OCI-LY7 (cell line): ENCODE measurements around the gene GRID2. TPM values are rescaled to one million over a fixed set of nuclear protein-coding genes. Genes with fewer than 3 reads are reported as not detected.

Experiments
- BruUV-seq: library from RNA; stranded (reverse); fragments of 400-500 nt; replicated peaks from 2 replicates; lab custom pipeline; 2021; lab: Mats Ljungman, UMichigan
- CTCF ChIA-PET: fragments of 300-600 bp; sonication (Branson Sonifier 250); formaldehyde crosslinking; loops from one replicate; lab custom pipeline; 2022; ENCODE audit warnings: antibody characterized with exemption; ENCODE audit not compliant: unreplicated experiment; lab: Charles Lee
- POLR2A ChIA-PET: fragments of 300-600 bp; sonication (Branson Sonifier 250); formaldehyde crosslinking; loops from one replicate; lab custom pipeline; 2022; ENCODE audit warnings: antibody characterized with exemption; lab: Charles Lee
- DNase-seq: peaks from one replicate; pipeline ENCODE4 v3.0.0-alpha.2; 2015; ENCODE audit warnings: low spot score
- H2AFZ ChIP-seq: fragments of 200-600 bp; sonication (generic), shearing (Covaris generic); 2 replicates; pipeline ENCODE4 v1.6.1; 2014; ENCODE audit warnings: mild to moderate bottlenecking, antibody characterized with exemption, low read length, moderate library complexity
- H3K27ac ChIP-seq: fragments of 200-600 bp; sonication (generic); 2 replicates; pipeline ENCODE4 v1.5.1; 2014; ENCODE audit warnings: mixed run types, low read depth, mild to moderate bottlenecking, moderate library complexity, low read length, inconsistent platforms; ENCODE audit not compliant: poor library complexity, severe bottlenecking
- H3K36me3 ChIP-seq: fragments of 200-600 bp; sonication (generic); 2 replicates; pipeline ENCODE4 v1.6.1; 2014; ENCODE audit warnings: mild to moderate bottlenecking, antibody characterized with exemption, low read length, moderate library complexity, mixed read lengths; ENCODE audit not compliant: insufficient read depth
- H3K4me1 ChIP-seq: fragments of 200-600 bp; sonication (generic); 2 replicates; pipeline ENCODE4 v1.5.1; 2014; ENCODE audit warnings: mild to moderate bottlenecking, low read length; ENCODE audit not compliant: insufficient read depth, poor library complexity, severe bottlenecking
- H3K4me2 ChIP-seq: fragments of 200-600 bp; sonication (generic); 2 replicates; pipeline ENCODE4 v1.6.1; 2014; ENCODE audit warnings: mild to moderate bottlenecking, low read length
- H3K4me3 ChIP-seq: fragments of 200-600 bp; sonication (generic); 2 replicates; pipeline ENCODE4 v1.5.1; 2014; ENCODE audit warnings: mild to moderate bottlenecking, low read depth, low read length; ENCODE audit not compliant: poor library complexity, severe bottlenecking
- H3K79me2 ChIP-seq: fragments of 200-600 bp; sonication (generic); 2 replicates; pipeline ENCODE4 v1.6.1; 2016; ENCODE audit warnings: low read depth, mild to moderate bottlenecking, low read length, moderate library complexity, mixed read lengths; ENCODE audit not compliant: insufficient read depth
- H3K9me2 ChIP-seq: fragments of 200-600 bp; sonication (generic); 2 replicates; pipeline ENCODE4 v1.6.1; 2016; ENCODE audit warnings: mild to moderate bottlenecking, low read length, mixed read lengths; ENCODE audit not compliant: insufficient read depth
- H3K9me3 ChIP-seq: fragments of 200-600 bp; sonication (generic); 2 replicates; pipeline ENCODE4 v1.6.1; 2014; ENCODE audit warnings: mild to moderate bottlenecking, mixed run types, low read length, mixed read lengths
- H4K20me1 ChIP-seq: fragments of 200-600 bp; sonication (generic); 2 replicates; pipeline ENCODE4 v1.6.1; 2014; ENCODE audit warnings: mild to moderate bottlenecking, antibody characterized with exemption, low read length, moderate library complexity, mixed read lengths; ENCODE audit not compliant: insufficient read depth
- EZH2phosphoT487 ChIP-seq: fragments of 200-600 bp; sonication (generic); IDR thresholded peaks from 2 replicates; pipeline ENCODE4 v1.6.1; 2018; ENCODE audit warnings: low read depth, borderline replicate concordance, mild to moderate bottlenecking, mixed run types, antibody characterized with exemption, low read length, moderate library complexity, mixed read lengths
- intact Hi-C: fragments of 100-400 bp; cut with micrococcal nuclease; formaldehyde crosslinking; loops from one replicate; pipeline ENCODE4 v1.10.0; 2022; ENCODE audit not compliant: unreplicated experiment
- total RNA-seq, 2 experiments: library from RNA; depleted of rRNA in 1 of 2; stranded (reverse); fragments of >200 nt in 1 of 2; shearing (Covaris generic) in 1 of 2; gene quantifications; 2 replicates each; pipeline ENCODE4 v1.2.3, GENCODE V29; 2014 to 2022
- TF ChIP-seq, protein P1 (sequence below): fragments of 200-600 bp; sonication (generic); conservative IDR thresholded peaks from 2 replicates; pipeline ENCODE4 v1.5.1; 2014; ENCODE audit warnings: mild to moderate bottlenecking, antibody characterized with exemption, low read length, moderate library complexity, mixed read lengths

Gene GRID2
- total RNA-seq, 2 experiments from 2014 or later, result not detected

DNA sequence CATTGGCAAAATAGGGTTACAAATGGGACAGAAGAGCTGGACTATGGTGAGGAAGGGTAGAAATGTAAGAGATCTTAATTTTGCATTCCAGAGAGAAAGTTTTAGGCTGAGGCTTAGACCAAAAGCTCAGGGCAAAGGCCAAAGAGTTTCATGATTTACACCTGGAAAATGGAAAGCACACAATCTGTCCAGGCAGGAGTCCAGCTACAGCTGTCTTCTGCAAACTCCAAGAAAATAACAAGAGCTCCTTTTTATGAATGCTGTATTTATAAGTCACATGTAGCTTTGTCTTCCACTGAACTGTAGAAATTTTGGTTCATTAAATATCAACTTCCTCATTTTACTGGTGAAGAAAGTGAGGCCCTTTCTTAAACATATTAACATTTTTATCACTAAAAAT, 1236.8 kb downstream of the GRID2 start:
- H3K9me3 ChIP-seq, result no peaks in the 10 kb centered on the region
- no peaks in the 10 kb centered on the region for H3K36me3 ChIP-seq
- no TSS peak for BruUV-seq
- no peaks in the 10 kb centered on the region for H3K9me2 ChIP-seq
- POLR2A ChIA-PET, result interaction anchor here (0.8 kb wide), 1 partner anchor 20 kb away, joined by 3 read pairs; no protein-coding TSS in a partner anchor
- no peaks in the 10 kb centered on the region for H3K79me2 ChIP-seq
- CTCF ChIA-PET, result no interaction called here
- no peak for DNase-seq
- intact Hi-C loops, result no loop called here
- no peak for TF ChIP-seq EZH2phosphoT487
- TF ChIP-seq, protein P1, sequence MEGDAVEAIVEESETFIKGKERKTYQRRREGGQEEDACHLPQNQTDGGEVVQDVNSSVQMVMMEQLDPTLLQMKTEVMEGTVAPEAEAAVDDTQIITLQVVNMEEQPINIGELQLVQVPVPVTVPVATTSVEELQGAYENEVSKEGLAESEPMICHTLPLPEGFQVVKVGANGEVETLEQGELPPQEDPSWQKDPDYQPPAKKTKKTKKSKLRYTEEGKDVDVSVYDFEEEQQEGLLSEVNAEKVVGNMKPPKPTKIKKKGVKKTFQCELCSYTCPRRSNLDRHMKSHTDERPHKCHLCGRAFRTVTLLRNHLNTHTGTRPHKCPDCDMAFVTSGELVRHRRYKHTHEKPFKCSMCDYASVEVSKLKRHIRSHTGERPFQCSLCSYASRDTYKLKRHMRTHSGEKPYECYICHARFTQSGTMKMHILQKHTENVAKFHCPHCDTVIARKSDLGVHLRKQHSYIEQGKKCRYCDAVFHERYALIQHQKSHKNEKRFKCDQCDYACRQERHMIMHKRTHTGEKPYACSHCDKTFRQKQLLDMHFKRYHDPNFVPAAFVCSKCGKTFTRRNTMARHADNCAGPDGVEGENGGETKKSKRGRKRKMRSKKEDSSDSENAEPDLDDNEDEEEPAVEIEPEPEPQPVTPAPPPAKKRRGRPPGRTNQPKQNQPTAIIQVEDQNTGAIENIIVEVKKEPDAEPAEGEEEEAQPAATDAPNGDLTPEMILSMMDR, result no peak
- no peaks in the 10 kb centered on the region for H4K20me1 ChIP-seq
- H3K27ac ChIP-seq, result no peak overlapping the region
- H2AFZ ChIP-seq, result no peak overlapping the region
- no peak overlapping the region for H3K4me2 ChIP-seq
- no peaks in the 10 kb centered on the region for H3K4me1 ChIP-seq
- no peak overlapping the region for H3K4me3 ChIP-seq

DNA sequence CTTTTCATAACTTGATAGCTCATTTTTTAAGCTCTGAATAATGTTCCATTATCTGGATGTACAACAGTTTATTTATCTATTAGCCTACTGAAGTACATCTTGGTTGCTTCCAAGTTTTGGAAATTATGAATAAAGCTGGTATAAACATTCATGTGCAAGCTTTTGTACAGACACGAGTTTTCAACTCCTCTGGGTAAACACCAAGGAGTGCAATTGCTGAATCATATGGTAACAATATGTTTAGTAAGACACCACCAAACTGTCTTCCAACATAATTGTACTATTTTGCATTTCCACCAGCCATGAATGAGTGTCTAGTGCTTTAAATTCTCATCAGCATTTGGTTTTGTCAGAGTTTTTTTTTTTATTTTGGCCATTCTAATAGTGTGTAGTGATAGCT, 1258.1 kb downstream of the GRID2 start:
- no TSS peak for BruUV-seq
- ChIA-PET CTCF (no interaction called here), POLR2A (interaction anchor here (0.6 to 1.0 kb wide), 2 partner anchors 16 to 806 kb away, joined by 3 read pairs; no protein-coding TSS in a partner anchor)
- DNase-seq, result no peak
- intact Hi-C loops, result no loop called here
- no peak overlapping the region for H3K4me2 ChIP-seq
- no peak overlapping the region for H3K4me3 ChIP-seq
- no peaks in the 10 kb centered on the region for H3K36me3 ChIP-seq
- no peak overlapping the region for H3K27ac ChIP-seq
- H3K79me2 ChIP-seq, result no peaks in the 10 kb centered on the region
- H3K4me1 ChIP-seq, result no peaks in the 10 kb centered on the region
- H3K9me2 ChIP-seq, result no peaks in the 10 kb centered on the region
- no peaks in the 10 kb centered on the region for H3K9me3 ChIP-seq
- no peak for TF ChIP-seq EZH2phosphoT487
- TF ChIP-seq, protein P1, result no peak
- no peaks in the 10 kb centered on the region for H4K20me1 ChIP-seq
- H2AFZ ChIP-seq, result no peak overlapping the region

DNA sequence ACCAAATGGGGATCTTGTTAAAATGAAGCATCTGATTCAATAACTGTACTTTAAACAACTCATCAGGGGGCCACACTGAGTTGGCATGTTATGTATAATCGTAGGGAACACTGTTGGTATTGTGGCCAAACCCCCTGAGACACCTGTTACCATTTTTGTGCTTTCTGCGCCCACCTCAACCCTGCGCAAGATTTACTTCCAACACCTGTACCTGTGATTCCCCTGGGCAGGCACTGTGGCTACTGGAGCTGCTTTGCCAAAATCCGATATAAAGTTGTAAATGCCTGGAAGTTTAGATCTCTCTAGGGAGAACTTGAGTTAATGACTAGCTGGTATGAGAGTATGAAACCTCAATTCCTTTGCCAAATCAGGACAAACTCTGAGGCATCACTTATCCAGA, 1265.0 kb downstream of the GRID2 start:
- Histone ChIP-seq H3K79me2 (no peaks in the 10 kb centered on the region), H3K4me2 (no peak overlapping the region), H3K4me1 (no peaks in the 10 kb centered on the region), H3K4me3 (no peak overlapping the region), H3K36me3 (no peaks in the 10 kb centered on the region), H3K9me3 (no peaks in the 10 kb centered on the region), H3K9me2 (no peaks in the 10 kb centered on the region), H3K27ac (no peak overlapping the region), H2AFZ (no peak overlapping the region), H4K20me1 (no peaks in the 10 kb centered on the region)
- no TSS peak for BruUV-seq
- no peak for DNase-seq
- intact Hi-C loops, result no loop called here
- POLR2A ChIA-PET, result no interaction called here
- TF ChIP-seq, protein P1, result no peak
- TF ChIP-seq EZH2phosphoT487, result no peak
- CTCF ChIA-PET, result no interaction called here
